T-helper 22 cell (primary cell): ENCODE measurements around the gene ATAD2B.

ENCODE experiments used
- DNase-seq: peaks from one replicate; pipeline ENCODE4 v3.0.0-alpha.2; 2020; ENCODE audit warnings: low read depth

ATAD2B gene

GRCh38 chr2:23700627-23701026 lies 226.3 kb downstream of the ATAD2B start:
- no peak for DNase-seq

GRCh38 chr2:23699580-23699925 lies 227.4 kb downstream of the ATAD2B start:
- no peak for DNase-seq

- DNase-seq: no peak
These were observed 228.0 kb downstream of the ATAD2B start for GRCh38 chr2:23698721-23699579.
